ENCODE measurements around the gene FMNL2.
"Not testable (repeated sequence)": the region's sequence is repeated elsewhere in the genome, so short reads cannot be mapped to it uniquely, and the experiment has no call there.

The FMNL2 gene

DNA sequence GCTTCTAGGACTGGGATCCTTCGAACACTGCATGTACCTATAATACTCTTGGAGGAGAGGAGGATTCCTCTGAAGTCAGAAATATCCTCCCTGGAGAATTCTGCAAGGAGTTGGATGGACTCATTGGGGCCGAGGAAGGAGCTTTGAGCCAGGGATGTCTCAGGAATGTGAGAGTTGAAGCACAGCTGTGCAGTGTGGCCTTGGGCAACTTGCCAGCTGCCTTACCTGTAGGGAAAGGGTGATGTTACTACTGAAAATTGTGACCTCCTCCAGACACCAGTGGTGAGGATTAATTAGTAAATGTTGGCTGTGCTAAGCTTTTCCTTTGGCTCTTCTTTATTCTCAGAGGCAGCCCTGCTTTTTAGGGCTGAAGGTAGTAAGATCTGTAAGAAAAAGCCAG lies 41.4 kb downstream of the FMNL2 start:
- no peak for DNase-seq

DNA sequence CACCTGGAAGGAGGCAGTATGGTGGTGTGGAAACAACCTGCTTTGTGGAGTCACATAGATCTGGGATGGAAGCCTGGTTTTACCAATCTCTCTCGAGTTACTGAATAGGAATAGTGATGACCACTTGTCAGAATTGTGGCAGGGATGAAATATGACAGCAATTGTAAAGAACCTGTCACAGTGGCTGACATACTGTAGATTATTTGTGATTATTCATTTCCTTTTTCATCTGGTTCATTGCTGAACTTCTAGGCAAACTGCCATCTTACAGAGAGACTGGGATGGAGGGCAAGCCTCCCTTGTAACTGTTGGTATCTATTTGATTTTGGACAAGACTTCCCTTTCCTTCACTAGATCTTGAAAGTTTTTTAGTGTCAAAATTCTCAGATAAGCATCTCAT lies 42.0 kb downstream of the FMNL2 start:
- no peak for DNase-seq

DNA sequence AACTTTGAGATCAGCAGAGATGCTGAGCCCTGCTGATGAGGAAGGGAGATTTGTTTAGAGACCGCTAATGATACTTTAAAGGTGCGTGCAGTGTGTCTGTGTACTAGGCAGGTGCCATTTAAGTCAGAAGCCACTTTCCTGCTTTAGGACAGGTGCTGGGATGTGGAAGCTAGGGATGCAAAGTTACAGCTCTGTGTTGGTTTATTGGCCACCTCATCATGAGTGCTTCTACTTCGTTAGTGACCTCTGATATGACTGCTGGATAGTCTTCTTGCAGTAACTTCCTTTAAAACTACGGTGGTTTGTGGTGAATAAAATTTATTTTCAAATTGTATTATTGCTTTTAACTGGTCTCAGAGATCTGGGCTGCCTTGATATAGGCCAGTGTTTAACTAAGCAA lies 44.1 kb downstream of the FMNL2 start:
- DNase-seq, result no peak

DNA sequence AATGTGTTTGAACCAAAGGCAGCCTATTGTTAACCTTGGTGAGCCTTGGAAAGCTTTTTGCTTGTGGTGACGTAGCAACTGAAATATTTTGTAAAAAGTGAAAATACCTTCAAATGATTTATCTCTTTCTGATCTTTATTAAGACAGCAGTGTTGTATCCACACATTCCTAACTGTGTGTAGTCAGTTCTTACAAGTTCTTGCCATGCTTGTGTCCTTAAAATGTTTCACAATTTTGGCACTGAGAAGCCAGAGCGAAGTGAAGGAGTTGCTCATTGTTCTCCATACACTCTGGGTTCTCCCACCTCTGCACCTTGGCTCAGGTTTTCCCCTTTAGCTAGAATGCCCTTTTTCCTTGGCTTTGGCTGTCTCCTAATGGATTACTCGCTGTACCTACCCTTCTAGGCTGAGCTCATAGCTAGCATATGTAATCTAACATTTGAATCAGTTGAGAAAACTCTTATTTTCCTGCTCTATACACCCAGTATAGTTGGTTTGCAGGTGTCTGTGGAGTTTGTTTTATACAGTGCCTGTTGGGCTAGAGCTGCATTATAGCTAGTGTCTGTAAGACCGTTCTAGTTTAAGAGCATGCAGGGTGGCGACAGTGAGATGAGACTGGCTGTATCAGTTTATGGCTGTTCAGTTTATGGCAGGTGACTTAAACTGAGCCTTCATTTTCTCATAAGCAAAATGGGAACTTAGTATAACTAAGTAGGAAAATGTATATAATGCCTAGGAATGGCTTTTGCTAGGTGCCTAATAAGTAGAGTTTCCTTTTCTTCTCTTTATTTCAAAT lies 45.5 kb downstream of the FMNL2 start:
- DNase-seq, result no peak

DNA sequence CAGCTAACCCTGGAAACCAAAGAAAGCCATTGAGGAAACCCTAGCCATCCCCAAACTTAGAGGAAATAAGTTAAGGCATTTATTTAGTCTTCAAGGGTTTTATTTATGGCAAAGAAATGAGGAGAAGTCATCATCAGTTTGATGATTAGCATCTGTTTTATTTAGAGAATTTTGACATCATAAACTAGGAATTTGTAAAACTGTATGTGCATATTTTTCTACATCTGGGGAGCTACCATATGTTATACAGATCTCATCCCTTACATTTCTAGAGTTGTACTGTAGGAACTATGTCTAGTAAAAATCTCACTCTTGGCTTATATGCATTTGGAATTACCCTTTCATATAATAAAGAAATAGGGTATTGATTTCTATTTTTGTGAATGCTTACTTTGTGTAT lies 48.7 kb downstream of the FMNL2 start:
- no peak for DNase-seq

DNA sequence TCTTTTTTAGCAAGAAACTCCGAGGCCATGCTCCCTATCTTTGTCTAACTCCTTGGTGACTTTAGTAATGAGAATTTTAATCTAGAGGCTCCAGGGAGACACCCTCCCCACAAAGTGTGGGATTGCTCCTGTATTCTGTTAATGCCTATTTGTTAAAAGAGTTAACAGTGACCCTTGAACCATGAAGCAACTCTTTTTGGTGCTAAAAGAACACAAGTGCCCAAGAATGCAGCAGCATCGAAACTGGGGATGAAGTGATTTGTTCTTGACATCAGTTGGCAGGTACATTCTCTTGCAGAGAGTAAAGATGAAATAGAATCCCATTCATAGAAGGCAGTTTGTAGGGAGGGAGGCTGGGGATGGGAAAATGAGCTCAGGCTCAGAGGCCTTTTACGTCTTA lies 50.0 kb downstream of the FMNL2 start:
- no peak for DNase-seq

DNA sequence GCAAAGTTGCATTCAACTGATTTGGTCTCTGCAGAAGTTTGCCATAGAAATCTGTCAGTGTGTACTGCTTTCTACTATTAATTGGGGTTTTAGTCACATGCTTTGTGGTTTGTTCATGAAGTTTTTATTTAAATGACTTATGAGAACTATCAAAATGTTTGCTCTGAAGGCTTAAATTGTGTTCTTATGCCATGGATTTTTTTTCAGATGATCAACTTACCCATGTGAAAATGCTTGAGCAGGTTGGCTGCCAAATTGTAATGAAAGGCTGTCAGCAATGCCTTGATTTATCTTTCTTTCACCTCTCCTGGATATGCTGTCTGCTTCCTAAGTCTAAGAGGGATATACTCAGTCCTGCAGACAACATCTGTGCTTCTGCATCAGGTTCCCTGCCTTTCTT lies 50.7 kb downstream of the FMNL2 start:
- no peak for DNase-seq

DNA sequence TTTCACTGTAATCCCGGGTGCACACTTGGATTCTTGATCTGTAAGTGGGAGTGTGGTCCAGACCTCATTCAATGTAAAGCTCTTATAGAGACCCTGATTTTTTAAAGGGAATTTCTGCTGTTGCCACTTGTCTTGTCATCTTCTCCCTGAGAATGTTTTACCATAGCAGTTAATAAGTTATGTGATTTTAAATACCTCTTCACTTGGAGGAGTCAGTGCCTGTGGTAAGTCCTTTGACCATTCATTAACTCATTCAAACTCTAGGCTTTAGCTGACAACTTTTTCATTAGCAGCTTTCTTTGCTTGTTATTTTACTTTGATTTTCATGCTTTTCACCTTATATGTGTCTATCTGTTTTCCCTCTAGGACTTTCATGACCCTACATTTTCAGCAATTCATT lies 51.3 kb downstream of the FMNL2 start:
- DNase-seq, result no peak

DNA sequence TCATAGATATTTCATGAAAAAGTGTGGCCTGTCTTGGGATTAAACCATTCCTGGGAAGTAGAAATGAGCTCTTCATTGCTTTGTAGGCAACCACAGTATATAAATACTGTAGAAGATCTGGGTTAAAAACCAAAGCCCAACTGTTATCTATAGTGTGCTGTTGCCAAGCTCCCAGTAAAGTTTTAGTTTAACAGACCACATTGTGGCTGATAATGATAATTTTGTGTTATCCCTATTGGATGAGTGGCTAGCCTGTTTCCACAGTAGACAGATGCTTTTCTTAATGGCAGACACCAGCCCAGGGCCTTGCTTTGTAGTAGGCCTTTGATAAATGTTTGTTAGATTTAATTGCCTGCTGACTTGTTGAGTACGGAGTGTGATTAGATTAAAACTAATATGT lies 52.1 kb downstream of the FMNL2 start:
- no peak for DNase-seq

DNA sequence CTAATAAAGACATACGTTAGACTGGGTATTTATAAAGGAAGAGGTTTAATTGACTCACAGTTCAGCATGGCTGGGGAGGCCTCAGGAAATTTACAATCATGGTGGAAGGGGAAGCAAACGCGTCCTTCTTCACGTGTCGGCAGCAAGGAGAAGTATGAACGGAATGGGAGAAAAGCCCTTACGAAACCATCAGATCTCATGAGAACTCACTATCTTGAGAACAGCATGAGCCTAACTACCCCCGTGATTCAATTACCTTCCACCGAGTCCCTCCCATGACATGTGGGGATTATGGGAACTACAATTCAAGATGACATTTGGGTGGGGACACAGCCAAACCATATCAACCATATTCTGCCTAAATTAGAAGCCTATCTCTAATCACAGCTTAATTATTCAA lies 53.3 kb downstream of the FMNL2 start:
- DNase-seq, result not testable (repeated sequence)

DNA sequence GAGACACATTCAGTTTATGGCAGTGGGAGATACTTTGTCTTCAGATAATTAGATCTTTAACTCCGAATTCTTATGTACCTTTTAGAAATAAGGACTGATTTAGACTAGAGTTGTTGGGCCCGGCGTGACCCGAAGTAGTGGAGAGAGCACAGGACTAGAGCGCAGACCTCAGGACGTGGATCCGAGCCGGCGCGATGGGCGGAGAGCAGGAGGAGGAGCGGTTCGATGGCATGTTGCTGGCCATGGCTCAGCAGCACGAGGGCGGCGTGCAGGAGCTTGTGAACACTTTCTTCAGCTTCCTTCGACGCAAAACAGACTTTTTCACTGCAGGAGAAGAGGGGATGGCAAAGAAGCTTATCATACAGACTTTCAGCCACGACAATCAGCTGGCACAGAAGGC lies 54.5 kb downstream of the FMNL2 start:
- no peak for DNase-seq

DNA sequence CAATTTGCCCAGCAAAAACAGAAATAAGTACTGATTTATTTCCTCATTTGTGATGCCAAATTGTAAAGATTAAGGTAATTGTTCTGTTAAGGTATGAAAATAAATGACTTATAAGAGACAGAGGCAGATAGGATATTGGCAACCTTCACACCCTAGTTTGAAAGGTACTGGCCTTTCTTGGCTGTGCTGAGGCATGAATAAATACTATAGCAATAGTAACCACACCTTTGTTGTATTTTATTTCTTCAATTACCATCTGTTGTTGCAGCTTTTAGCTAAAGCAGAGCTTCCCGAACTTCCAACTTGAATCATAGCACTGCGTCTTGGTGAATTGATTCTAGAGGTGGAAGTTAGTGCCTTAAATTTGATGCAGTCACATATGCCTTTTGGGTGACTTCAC lies 55.9 kb downstream of the FMNL2 start:
- DNase-seq, result no peak

DNA sequence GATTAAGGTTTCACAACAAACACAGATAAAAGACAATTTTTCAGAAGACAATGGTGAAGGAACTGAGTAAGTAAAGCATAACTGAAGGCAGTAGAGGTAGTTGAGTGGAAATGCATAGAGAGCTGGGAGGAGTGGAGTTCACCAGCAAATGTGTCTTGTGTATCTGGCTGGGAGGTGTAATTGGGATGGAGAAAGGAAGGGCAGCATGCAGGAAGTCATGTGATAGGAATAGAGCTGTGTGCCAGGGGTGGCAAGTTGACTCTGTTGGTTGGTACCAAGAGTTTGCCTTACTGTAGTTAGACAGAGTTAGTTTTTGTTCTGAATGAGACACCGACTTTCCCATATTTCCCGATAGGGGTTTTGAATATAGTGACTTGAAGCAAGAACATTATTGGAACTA lies 56.3 kb downstream of the FMNL2 start:
- DNase-seq, result no peak

DNA sequence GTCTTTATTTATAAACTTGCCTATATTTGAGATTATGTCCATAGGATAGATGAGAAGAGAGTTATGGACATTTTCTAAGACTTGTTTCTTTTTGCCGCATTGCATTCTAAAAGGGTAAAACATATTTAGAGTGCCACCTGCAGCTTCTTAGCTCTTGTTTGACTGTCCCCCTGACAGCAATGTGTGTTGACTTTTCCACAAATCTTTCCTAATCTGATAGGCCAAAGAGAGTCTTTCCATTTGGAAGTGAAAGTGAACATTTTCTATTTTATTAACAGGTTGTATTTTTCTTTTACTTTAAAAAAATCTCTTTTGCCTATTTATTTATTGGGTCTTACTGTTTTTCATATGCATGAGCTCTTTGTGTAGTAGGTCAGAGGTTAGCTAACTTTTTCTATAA lies 58.4 kb downstream of the FMNL2 start:
- no peak for DNase-seq

DNA sequence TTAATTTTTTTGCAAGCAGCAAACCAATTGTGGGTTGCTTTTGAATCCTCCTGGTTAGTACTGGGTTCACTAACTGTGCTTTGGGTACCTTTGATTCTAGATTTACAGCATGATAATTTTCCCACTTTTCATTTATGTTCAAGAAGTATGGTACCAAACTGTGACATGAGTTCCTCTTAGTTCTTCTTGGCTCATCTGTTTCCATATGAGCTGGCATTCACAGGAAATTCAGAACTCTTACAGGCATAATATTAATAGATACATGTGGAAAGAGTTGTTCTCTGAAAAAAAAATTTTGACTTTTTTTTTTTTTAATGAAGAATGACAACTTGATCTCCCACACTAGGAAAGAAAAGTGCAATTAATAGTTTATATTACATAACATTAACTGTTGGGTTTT lies 59.4 kb downstream of the FMNL2 start:
- DNase-seq, result no peak

DNA sequence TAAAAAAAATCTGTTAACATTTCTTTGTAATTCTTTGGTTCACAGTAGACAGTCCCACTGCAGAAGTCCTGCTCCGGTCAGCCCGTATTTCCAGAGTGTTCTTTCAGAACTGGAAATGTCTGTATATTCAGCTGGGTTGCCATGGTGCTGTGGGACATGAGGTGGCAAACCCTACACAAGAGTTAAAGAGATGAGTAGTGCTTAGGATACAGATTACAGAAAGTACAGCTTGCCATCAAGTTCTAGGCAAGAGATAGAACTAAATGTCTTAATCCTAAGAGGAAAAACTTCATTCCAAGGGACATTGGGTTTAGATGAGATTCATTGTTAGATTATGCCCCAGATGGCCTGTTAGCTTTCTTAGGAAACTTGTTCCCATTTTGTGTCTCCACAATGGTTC lies 60.1 kb downstream of the FMNL2 start:
- DNase-seq, result no peak

DNA sequence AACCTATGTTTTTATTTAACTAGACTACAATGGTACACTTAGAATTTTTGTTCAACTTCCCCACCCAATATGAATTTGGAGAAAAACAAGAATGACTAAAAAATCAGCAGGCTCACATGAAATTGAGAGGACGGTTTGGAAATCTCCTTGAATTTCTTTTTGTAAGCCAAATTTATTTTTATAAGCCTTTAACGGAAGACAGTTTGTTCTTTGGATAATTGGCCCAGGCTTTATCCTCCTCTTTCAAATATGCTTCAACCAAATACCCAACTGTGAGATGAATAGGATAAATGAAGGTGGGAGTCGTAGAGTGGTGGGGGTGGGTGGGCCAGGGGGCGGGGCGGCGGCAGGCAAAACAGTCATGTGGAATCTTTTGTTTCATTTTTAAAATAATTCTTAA lies 60.6 kb downstream of the FMNL2 start:
- no peak for DNase-seq

DNA sequence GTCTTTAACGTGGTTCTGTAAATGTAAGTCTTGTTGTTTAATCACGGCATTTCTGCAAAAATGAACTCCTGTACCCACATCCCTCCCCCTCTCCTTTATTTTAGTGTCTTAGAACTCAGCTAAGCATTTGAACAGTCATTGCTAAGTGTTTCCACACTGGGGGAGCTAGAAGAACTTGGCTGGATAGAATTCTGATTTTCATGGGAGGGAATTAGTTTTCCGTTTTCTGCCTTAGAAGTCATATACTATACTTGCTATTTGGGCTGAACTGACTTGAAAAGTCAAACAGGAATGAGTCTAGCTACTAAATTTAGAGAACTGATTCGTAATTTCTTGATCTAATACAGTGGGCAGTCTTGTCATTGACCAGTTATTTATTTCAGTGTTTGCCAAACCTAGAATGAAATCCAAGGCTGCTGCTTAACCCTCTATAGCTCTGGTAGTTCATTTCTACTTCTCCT lies 61.1 kb downstream of the FMNL2 start:
- DNase-seq, result no peak

DNA sequence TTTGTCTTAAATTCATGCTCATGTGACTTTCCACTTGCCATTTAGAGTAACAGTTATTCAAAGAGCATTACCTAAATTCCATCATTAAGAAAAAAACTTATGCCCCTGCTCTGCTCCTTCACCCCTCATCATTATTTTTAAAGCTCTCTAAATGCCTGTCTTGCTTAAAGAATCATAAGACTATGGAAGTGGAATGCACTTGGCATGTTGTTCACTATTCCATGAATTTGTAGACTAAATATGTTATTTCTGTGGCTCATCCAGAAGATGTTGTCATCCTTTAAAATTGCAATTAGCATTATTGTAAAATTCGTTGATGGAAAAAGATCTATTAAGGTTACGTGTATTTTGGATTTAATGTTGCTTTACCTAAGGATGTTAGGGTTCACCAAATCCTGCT lies 61.8 kb downstream of the FMNL2 start:
- DNase-seq, result no peak

DNA sequence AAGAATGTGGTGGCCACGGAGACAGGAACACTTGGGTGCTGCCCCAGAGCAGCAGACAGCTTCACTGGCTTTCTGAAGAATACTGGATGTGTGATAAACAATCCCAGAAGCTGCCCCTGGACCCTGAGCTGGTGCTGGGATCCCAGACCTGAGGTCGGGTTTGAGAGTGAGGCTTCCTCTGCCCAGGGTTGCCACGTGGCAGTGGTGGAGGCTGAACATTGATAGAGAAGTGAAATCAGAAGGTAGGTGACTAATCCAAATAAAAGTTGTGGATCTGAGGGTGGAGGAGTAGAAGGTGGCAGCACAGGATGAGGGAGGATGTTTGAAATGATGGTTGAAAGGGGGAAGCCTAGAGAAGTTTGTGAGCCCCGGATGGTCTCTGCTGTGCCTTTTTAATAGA lies 64.0 kb downstream of the FMNL2 start:
- no peak for DNase-seq

DNA sequence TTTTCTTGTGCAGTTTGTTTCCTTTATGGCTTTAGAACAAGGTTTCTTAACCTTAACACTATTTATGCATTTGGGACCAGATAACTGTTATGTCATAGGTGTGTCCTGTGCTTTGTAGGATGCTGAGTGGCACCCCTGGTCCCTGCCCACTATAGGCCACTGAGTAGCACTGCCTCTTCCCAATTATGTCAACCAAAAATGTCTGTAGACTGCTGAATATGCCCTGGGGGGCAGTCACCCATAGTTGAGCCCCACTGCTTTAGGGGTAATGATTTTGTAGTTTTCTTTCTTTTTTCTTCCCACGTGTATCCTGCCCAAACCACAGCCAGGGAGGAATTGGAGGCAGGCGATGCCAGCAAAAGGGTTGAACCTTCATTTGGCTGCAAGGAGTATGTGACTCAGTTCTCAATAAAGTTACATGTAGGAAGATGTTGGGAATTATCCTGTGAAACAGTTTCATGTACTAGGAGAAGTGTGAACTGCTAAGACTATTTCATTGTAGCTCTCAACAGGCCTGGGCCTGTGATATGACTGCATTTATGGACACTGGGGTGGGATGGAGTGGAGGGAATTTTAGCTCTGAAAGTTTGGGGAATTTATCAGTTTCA lies 65.7 kb downstream of the FMNL2 start:
- DNase-seq, result no peak

DNA sequence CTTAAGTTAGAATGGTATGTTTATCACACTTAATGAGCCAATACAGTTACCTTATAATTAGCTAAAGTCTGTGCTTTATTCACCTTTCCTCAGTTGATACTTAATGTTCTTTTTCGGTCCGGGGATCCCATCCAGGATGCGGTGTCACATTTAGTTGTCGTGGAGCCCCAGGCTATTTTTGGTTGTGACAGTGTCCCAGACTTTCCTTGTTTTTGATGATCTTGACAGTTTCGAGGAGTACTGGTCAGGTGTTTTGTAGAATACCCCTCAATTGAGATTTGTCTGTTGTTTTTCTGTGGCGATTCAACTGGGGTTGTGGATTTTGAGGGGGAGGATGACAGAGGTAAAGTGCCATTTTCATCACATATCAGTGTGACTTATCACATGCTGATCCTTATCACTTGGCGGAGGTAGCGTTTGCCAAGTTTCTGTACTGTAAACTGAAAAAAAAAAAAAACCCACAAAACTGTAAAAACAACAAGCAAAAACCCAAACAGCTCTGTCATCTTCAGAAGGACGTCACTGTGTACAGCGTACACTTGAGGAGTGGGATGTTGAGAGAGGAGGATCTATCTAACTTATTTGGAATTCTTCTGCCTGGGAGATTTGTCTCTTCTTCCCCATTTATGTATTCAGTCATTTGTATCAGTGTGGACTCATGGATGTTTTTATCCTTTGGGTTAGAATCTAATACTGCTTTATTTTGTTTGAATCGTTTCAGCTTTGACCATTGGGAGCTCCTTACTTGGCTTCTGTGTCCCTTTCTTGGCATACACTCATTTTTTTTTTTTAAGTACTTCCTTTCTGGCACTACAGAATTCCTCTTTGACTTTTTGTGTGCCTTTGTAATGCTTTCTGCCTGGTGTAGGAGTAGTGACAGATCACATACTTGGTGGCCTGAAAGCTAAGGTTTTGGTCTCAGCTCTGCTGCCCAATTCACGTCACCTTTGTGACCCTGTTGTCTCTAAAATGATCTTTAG lies 68.1 kb downstream of the FMNL2 start:
- no peak for DNase-seq

Data from stimulated activated CD4-positive, alpha-beta T cell treated with anti-CD3 and anti-CD28 coated beads, Interleukin-4, amount 100 ng/mL, for 4 hours (primary cell).